Frontal cortex (tissue), 4 donors: Measurements from ENCODE around the gene SF3A1. TPM values are rescaled to one million over a fixed set of nuclear protein-coding genes. Genes with fewer than 3 reads are reported as not detected.
A peak's percentile ranks its signal among the peaks of the same experiment; 100 is the strongest.

Experiments used
- DNase-seq, 2 donors: peaks; one replicate each; pipeline ENCODE4 v3.0.0; 2012; ENCODE audit warnings: low spot score in 2 of 2
- FAIRE-seq: peaks from 2 replicates; lab custom pipeline; 2012; peaks lifted over from hg19 to GRCh38; lab: Jason Lieb, UNC
- total RNA-seq: library from RNA; depleted of rRNA; stranded (reverse); fragments of >200 nt; gene quantifications from one replicate; pipeline ENCODE4 v1.2.3, GENCODE V29; 2014
- donor health status: control.
- donor health status: control.
- donor health status: control.

The SF3A1 gene
- total RNA-seq, 1 donor from 2014 or later, result 13.9 TPM

DNA sequence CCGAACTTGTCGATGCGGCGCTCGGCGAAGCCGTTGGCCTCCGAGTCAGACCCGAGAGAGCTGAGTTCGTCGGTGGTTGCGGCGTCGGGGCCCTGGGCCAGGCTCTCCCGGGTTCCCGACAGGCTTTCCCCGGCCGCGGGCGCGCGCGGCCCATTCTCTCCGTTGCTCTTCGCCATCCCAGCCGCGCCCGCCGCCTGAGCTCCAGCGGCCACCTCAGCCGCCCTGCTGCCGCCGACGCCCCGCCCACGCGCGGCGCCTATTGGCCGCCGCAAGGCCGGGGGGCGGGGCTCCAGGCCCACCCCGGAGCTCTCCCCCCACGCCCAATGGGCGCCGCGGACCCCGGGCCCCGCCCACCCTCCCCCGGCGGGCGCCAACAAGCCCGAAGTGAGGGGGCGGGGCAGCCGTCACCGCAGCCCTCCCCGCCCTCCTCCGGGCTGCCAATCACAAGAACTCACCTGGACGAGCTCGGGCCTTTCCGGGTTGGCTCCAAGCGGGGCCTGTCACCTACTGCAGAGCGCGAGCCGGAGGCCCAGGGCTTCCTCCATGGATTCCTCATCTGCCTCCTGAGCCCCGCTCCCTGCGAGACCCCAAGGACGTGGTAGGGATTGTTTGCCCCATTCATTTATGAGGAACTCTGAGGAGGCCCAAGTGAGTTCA, 29.9 kb downstream of the SF3A1 start, which contains the start of gene TBC1D10A:
Gene TBC1D10A, minus strand, starts transcription at position 236 of the 657 bp plus-strand sequence. Its CDS starts 60 bp downstream, at position 176.
- peak; percentile 98 to 100 for DNase-seq
- no peak for FAIRE-seq

DNA sequence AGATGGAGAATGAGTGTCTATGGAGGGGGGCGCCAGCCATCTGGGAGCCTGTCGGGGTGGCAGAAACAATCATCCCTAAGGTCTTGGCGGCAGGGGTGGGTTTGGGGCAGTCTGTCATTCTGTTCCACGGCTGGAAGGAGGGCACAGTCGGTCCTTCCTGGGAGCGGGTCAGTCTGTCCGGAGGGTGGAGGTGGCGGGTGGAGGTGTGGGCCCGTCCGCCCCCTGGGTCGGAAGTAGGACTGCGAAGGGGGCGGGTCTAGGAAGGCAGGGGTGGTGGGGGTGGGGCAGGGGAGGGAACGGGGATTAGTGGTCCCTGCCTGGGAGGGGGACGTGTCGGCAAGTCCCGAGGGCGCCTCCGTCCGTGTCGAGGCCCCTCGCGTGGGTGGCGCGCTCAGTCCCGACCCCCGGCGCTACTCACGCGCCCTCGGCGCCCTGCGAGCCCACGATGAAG, 30.4 kb downstream of the SF3A1 start:
- DNase-seq (no peak), FAIRE-seq (no peak)

DNA sequence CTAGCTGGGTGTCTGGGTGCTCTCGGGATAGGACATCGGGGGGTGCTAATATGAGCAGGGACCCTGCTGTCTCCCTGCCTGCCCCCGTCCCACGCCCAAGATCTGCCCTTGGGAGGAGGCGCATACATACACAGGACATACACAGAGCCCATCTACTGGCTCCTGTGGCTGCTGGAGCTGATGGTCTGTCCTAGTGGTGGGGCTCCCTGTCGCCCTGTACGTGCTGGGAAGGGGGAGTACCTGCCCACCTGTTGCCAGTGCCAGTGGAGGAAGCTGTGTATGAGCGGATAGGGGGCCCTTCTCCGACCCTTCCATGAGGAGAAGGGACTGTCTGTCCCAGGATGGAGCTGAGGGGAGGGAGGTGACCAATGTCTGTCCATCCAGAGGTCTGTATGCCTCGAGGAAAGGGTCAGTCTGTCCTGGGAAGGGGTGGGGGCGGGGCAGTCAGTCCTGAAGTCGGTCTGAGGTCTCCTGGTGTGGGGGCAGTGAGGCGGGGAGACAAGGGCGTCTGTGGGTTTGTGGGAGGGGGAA, 30.9 kb downstream of the SF3A1 start:
- FAIRE-seq (no peak), DNase-seq (no peak)

DNA sequence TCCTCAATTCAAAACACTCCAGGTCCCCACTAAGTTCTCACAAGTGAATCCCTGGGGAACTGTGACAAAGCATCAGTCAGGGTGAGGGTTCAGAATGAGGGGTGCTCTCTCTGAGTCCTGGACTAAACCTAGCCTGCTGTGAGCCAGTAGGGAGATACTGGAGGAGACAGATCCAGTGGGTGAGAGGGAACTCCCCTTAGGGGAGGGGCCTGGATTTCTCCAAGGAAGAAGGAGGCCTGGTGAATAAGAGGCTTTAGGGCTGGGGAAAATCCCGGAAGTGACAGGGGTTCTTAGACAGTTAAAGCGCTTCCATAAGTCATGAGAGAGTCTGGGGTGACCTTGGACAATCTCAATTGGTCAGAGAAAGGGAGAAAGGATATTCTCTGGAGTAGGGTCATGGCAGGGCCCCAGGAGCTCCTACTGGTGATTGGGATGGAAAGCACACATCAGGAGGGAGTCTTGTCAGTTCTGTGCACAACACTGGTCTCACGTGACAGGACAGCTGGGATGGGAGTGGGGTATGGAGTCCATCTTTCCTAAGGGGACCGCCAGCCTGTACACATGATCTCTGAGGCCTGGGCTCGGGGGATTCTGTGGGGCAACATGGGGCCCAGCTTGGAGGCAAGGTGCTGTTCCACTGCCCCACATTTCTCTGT, 31.5 kb downstream of the SF3A1 start:
- peak in 1 of 2 donors; percentile 46 for DNase-seq
- FAIRE-seq, result no peak

DNA sequence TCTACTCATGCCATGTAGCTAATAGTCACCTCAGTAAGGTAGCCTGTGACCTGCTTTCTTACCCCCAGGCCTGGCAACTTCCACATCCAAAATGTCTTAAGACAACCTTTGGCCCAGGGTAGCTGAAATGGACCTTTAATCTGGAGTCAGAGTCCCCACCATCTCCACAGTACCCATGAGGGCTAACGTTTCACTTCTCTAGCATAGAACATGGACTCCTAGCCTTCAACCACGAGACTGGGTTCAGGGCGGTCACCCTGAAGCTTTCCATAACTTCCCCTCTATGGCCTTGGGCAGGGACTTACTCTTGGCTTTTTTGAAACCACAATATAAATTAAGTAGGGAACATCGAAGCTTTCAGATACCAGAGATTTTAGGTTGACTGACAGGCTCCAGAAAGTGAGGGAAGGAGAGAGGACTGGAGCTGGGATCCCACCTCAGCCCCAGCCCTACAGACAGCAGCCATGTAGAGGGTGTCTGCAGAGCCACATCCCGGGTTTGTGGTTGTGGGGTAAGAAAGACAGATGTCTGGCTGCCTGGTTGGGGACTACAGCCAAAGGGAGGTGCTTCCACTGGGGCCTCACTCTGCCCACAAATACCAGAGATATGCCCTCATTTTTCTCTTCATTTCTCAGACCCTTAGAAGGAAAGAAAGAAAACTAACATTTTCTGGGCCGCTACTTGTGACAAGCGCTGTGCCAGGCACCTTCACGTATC, 32.5 kb downstream of the SF3A1 start:
- FAIRE-seq (no peak), DNase-seq (no peak)

DNA sequence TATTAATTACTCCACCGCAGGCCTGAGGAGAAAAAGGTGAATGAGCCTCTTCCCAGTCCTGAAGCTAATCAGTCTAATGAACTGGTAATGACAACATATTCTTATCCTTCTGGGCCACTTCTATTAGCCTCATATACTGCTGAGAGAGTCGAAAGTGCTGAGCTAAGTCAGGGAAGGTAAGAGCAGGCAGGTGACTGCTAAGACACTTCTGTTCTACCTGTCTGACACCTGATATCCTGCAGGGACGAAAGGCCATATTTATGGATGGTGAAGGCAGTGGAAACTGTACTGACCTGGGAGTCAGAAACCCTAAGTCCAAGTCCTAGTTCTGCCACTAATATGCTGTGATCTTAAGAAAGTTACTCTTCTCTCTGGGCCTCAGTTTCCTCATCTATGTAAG, 33.4 kb downstream of the SF3A1 start:
- FAIRE-seq, result no peak
- DNase-seq, result no peak

DNA sequence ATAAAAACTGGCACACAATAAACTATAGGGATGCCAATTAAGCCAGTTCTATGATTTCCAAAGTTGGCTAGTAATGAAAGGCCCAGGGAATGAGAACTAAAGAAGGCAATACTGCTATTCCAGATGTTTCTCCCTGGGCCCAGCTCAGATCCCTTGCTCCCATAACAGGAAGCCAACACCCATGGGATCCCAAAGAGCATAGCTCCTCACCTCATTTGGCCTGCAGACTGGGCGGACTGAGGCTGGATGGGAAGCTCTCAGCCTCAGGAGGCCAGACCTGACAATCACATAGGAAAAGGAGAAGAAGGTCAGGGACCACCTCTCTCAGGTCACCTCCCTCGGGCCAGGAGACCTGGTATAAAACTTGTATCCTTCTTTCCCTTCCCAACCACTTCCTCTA, 35.2 kb downstream of the SF3A1 start:
- FAIRE-seq (no peak), DNase-seq (no peak)

DNA sequence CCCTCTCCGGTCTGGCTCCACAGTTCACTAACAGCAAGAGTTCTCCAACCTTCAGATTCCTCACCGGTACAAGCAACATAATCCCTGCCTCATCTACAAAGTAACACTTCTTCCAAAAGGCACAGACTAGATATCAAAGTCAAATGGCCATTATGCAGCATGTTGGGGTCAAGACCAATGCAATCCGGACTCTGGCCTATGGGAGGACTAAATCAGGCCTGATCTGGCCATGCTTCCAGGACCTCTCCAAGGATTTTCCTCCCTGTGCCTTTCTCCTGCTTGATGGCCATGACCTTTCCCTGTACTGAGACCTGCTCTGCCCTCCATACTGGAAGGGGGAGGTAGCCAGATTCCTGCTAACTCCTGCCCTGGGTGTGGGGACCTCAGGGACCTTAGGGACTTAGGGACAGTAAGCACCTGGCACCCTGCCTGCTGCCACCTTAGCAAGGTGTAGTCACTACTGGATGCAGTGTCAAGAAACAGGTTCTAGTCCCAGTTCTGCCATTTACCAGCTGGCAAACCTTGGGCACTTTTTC, 36.6 kb downstream of the SF3A1 start:
- DNase-seq (no peak), FAIRE-seq (no peak)

DNA sequence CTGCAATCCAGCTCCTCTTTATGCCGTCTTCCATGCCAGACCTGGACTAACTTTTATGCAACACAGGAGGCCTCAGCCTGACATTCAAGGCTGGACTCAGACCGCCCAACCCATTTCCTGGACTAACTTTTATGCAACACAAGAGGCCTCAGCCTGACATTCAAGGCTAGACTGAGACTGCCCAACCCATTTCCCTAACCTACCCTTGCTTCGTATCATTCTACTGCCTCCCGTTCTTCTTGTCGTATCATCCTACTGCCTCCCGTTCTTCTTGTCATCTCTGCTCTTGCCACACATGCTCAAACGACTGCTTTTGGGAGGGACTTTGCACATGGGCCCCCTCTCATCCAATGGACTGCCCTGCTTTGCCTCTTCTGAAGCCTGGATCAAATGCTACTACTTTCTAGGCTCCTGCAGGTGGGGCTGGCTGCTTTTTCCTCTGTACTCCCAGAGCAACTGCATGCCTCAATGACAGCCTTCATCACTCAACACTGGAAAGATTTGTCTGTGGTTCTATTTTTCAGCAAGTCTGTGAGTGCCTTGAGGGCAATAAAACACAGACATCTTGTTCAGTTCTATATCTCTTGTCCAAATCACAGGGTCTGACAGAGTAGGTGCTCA, 37.8 kb downstream of the SF3A1 start:
- DNase-seq (no peak), FAIRE-seq (no peak)

DNA sequence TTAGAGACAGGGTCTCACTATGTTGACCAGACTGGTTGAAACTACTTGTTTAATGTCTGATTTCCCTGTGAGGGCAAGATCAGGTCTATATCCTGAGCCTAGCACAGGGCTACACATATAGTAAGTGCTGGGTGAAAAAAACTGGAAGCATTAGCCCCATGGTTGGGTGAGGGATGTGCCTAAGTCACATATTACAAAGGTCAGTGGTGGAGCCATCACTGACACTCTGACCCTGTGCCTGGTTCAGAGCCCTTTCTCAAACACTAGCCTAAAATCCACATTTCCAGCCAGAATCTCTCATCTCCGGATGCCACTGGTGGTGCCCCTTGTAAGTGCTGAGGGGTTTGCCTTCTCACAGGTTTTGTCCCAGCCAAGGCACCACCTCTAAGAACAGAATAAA, 38.9 kb downstream of the SF3A1 start:
- FAIRE-seq (no peak), DNase-seq (no peak)

DNA sequence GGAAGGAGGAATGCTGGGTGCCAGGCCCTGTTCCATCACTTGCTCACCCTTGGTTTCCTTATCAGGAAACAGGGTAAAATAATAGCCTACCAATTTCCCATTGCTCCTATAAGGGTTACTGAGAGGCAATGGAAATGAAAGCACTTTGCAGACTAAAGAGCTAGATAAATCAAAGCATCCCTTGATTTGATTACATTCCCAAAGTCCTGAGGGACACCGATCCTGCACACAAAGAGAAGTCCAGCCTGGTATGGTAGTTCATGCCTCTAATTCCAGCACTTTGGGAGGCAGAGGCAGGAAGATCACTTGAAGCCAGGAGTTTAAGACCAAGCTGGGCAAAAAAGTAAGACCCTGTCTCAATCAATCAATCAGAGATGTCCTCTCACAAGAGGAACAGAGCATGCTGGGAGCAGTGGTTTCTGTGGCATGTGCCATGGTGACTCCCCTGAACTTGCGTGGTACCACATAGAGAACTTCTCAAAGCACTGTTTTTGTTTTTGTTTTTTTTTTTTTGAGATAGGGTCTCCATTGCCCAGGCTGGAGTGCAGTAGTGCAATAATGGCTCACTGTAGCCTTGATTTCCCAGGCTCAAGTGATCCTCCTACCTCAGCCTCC, 40.6 kb downstream of the SF3A1 start:
- DNase-seq (no peak), FAIRE-seq (no peak)

DNA sequence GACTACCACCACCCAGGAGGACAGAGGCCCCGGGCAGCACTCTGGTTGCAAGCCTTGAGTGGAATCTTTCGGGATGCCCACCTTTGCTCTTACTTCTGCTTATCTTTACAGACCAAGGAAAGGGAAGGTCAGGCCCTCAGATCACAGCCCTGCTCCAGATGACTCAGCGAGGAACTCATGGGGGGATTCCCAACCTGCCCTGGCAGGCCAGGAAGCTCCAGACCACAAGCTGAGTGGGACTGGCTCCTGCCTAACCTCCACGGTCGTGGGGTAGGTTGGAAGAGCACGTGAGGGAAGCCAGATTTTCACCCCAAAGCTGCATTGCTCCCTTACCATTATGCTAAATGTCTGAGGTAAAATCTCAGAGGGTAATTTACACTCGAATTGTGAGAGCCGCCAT, 41.8 kb downstream of the SF3A1 start:
- no peak for FAIRE-seq

DNA sequence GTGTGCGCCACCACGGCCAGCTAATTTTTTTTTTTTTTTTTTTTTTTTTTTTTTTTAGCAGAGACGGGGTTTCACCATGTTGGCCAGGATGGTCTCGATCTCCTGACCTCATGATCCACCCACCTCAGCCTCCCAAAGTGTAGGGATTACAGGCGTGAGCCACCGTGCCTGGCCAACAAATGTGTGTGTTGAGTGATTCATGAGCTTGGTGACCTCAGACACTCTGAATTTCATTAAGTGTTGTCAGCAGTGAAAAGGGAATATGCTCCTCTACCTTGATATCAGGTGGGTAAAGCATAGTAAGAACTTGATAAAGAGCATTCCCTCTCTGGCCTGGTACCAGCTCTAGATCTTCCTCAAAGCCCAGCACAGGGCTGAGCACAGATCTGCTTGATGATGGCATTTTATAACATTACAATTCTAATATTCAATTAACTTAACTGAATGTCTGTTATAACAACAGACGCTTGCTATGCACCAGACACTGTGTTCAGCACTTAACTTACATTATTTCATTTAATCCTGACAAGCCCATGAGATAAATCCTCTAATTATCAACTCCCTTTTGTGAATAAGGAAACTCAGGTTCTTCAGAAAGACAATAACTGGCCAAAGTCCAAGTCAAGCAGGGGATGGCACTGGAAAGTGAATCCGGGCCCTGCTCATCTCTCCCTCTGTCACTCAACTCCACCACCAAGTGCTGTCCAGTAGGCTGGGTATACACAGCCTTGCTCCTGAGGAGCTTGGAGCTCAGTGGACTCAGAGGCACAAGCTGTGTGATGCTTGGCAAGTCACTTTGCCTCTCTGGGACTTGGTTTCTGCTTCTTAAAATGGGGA, 42.9 kb downstream of the SF3A1 start:
- DNase-seq, result no peak
- FAIRE-seq, result no peak

More for the DNA sequence above, 41.8 kb downstream of the SF3A1 start:
- DNase-seq, result no peak

DNA sequence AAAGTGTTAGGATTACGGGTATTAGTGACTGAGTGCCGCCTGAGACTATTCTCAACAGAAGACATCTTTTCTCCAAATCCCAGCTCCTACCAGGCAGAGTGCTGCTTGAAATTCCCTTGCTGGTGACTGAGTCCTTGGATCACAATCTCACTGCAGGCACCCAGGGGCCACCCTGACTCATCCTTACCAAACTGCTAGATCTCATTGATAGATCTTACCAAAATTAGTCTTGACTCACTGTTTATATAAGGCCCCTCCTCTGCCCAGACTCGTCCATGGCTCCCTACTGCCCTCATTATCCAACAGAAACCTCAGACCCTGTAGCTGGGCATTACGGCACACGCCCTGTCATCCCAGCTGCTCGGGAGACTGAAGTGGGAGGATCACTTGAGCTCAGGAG, 44.6 kb downstream of the SF3A1 start:
- FAIRE-seq (no peak), DNase-seq (no peak)

DNA sequence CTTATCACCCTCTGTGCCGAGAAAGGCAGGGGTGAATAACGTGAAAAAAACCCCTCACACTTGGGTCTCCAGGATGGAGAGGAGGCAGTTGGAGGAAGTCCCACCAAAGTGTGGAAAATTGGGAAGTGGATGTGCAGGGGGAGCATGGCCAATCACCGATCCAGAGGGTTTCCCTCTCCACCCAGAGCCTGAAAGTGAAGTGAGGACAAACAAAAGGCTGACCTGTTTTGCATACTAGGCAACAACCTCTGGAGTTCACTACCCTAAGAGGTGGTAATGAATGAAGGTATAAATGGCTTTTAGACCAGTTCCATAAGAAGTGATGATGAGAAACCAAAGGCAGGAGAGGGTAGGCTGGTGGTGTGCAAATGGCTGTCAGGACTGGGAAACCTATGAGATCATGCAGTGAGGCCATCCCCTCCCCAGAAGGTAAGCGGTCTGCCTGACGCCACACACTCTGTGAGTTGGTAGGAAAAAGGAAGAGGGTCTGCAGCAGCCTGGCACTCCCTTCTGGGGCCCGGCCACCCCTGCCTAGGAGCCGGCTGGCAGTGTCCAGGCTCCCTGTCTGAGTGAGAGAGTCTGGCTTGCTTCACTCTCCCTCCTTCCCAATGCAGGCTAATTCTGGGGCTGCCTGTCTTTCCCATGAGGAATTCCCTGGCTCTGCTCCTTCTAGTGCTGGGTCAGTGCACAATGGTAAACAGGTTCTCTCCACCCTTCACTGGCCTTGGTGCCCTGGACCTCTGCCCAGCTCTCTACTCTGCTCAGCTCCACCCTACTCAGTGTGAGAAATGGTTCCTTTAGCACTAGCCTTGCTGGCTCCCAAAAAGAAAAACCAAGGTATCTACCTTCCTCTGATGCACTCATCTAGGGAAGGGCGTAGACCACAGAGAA, 45.6 kb downstream of the SF3A1 start:
- DNase-seq, result no peak
- no peak for FAIRE-seq

DNA sequence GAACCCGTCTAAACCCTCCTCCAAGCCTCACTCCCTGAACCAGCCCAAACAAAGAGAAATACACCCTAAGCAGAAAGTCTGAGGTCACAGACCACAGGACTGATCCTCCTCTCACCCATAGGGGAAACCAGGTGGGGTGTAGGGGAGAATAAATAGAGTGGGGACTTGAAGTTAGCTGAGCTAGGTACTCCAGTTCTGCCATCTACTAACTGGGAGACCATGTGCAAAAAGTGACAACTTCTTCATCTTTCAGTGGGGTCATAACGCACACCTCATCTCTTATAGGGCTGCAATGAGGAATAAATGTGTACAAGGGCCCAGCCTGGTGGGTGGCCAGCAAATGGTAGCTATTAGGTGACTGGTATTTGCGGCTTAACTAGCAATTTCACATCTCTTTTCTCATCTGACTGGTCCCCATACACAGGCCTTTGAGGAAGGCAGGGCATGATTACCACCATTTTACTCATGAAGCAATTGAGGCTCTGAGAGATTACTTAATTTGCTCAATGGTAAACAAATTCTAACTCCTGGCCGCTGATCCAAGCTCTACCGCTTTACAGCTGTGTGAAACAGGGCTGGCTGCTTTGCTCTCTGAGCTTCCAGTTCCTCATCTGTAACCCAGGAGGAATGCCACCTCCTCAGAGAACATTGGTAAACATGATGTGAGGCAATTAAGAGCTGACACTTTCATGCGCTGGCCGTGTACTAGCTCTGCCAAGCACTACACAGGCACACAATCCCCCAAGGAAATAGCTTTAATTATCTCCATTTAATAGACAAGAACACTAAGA, 46.5 kb downstream of the SF3A1 start:
- DNase-seq, result no peak
- no peak for FAIRE-seq
